Calu3 (cell line): ENCODE measurements around the gene PRR33. TPM values are rescaled to one million over a fixed set of nuclear protein-coding genes. Genes with fewer than 3 reads are reported as not detected.

Source experiments
- BruUV-seq: library from RNA; stranded (reverse); fragments of 400-500 nt; replicated peaks from 2 replicates; lab custom pipeline; 2021; lab: Mats Ljungman, UMichigan
- CTCF ChIA-PET: fragments of 300-600 bp; sonication (Branson Sonifier 250); formaldehyde crosslinking; loops from one replicate; lab custom pipeline; 2022; ENCODE audit warnings: antibody characterized with exemption; lab: Charles Lee
- DNase-seq: peaks from one replicate; pipeline ENCODE4 v3.0.0; 2022
- H3K27ac Mint-ChIP-seq: one replicate; pipeline ENCODE4 v1.8.0; 2022; ENCODE audit warnings: mixed read lengths; ENCODE audit not compliant: unreplicated experiment
- H3K27me3 Mint-ChIP-seq: one replicate; pipeline ENCODE4 v1.8.0; 2022; ENCODE audit warnings: mixed read lengths; ENCODE audit not compliant: unreplicated experiment
- H3K36me3 Mint-ChIP-seq: one replicate; pipeline ENCODE4 v1.8.0; 2022; ENCODE audit warnings: mild to moderate bottlenecking, moderate library complexity, mixed read lengths; ENCODE audit not compliant: insufficient read depth, unreplicated experiment
- H3K4me1 Mint-ChIP-seq: one replicate; pipeline ENCODE4 v1.8.0; 2022; ENCODE audit warnings: mild to moderate bottlenecking, low read depth, mixed read lengths; ENCODE audit not compliant: unreplicated experiment
- H3K4me3 Mint-ChIP-seq: one replicate; pipeline ENCODE4 v1.8.0; 2022; ENCODE audit warnings: mild to moderate bottlenecking, low read depth, moderate library complexity, mixed read lengths; ENCODE audit not compliant: unreplicated experiment
- H3K9me3 Mint-ChIP-seq: one replicate; pipeline ENCODE4 v1.8.0; 2022; ENCODE audit warnings: low read depth, mixed read lengths; ENCODE audit not compliant: unreplicated experiment
- intact Hi-C: fragments of 100-400 bp; cut with micrococcal nuclease; formaldehyde crosslinking; loops from one replicate; pipeline ENCODE4 v1.10.0; 2022; ENCODE audit not compliant: unreplicated experiment
- total RNA-seq: library from RNA; stranded (reverse); gene quantifications from 2 replicates; pipeline ENCODE4 v1.2.3, GENCODE V29; 2022
- TF ChIP-seq, protein P1 (sequence below): fragments of 200-600 bp; IDR thresholded peaks from one replicate; pipeline ENCODE4 v1.8.0; 2022; ENCODE audit warnings: antibody characterized with exemption; ENCODE audit not compliant: unreplicated experiment

PRR33 gene
- total RNA-seq, 1 experiment from 2014 or later, result not detected

DNA sequence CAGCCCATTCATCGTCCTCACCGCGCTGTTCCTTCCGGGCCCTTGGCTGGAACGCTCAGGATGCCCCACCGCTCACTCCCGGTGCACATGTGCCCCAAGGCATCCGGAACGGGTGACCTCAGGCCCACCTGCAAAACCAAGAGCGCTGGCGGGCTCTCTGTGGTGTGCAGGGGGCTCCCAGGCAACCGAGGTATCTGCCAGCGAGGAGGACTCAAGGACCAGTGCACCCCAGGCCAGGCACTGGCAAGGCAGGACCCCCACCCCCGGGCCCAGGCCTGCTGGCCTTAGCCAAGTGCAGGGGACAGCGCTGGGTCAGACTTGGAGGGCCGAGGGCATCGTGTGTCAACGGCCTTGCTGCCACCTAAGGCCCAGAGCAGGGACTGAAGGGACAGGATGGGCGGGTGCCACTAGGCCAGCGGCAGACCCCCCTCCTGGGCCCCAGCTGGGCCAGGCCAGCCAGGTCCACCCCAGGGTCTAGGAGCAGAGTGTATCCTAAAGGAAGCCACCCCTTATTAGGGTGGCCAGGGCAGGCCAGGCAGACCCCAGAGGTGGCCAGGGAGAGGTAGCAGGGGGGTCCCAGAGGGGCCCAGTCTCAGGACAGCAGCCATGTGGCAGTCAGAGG lies 36.3 kb upstream of the PRR33 start:
- CTCF ChIA-PET, result no interaction called here
- no peak for DNase-seq
- Mint-ChIP-seq H3K4me3 (no peak overlapping the region), H3K27ac (no peak overlapping the region), H3K27me3 (peaks cover 77% of the 10 kb centered on the region), H3K9me3 (no peaks in the 10 kb centered on the region), H3K36me3 (no peaks in the 10 kb centered on the region), H3K4me1 (peaks cover 2% of the 10 kb centered on the region)
- no TSS peak for BruUV-seq
- intact Hi-C loops, result no loop called here
- TF ChIP-seq, protein P1, sequence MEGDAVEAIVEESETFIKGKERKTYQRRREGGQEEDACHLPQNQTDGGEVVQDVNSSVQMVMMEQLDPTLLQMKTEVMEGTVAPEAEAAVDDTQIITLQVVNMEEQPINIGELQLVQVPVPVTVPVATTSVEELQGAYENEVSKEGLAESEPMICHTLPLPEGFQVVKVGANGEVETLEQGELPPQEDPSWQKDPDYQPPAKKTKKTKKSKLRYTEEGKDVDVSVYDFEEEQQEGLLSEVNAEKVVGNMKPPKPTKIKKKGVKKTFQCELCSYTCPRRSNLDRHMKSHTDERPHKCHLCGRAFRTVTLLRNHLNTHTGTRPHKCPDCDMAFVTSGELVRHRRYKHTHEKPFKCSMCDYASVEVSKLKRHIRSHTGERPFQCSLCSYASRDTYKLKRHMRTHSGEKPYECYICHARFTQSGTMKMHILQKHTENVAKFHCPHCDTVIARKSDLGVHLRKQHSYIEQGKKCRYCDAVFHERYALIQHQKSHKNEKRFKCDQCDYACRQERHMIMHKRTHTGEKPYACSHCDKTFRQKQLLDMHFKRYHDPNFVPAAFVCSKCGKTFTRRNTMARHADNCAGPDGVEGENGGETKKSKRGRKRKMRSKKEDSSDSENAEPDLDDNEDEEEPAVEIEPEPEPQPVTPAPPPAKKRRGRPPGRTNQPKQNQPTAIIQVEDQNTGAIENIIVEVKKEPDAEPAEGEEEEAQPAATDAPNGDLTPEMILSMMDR, result no peak

- H3K4me3 Mint-ChIP-seq, result no peak overlapping the region
- no peak overlapping the region for H3K27ac Mint-ChIP-seq
- peaks cover 8% of the 10 kb centered on the region for H3K4me1 Mint-ChIP-seq
- CTCF ChIA-PET, result no interaction called here
- no TSS peak for BruUV-seq
- intact Hi-C loops, result no loop called here
- no peak for DNase-seq
- no peaks in the 10 kb centered on the region for H3K36me3 Mint-ChIP-seq
- TF ChIP-seq, protein P1, result no peak
- H3K27me3 Mint-ChIP-seq, result peaks cover 77% of the 10 kb centered on the region
- H3K9me3 Mint-ChIP-seq, result no peaks in the 10 kb centered on the region
Measured at GRCh38 chr11:1927026-1927847, 35.5 kb upstream of the PRR33 start.

DNA sequence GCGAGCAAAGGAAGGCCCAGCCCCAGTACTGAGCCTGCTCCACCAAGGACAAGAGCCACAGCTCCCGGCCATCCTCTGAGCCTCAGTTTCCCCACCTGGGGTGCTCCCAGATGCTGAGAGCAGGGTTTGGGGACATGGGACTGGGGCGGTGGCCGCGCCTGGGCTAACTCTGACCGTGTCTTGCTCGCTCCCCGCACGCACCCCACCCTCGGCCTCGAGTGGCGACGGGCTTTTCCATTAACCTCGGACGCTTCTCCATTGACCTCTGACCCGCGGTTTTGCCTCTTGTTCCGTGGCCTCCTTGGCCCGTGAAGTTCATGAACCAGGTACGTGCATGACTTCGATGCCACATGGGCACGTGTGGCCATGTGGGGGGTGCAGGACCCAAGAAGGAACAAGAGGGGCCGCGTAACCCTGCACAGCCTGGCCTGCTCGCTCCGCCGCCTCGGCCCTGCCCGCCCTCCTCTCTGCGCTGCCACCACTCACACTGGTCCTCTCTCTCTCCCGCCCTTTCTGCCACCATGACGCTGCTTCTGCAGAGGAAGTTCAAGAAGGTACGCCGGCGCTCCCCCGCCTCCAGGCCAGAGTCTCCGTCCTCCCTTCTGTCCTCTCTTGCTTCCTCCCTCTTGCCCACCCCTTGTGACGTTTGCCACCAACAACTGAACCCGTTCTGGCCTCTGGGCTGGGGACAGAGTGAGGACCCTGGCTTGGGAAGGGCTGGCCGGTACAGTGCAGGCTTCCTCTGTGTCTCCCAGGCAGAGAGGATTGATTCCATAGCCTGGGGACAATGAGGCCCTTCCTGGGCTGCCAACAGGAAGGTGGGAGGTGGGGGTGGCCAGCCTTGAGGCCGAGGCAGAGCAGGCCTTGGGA lies 34.7 kb upstream of the PRR33 start:
- DNase-seq, result no peak
- TF ChIP-seq, protein P1, result no peak
- peaks cover 8% of the 10 kb centered on the region for H3K4me1 Mint-ChIP-seq
- no peak overlapping the region for H3K27ac Mint-ChIP-seq
- CTCF ChIA-PET, result no interaction called here
- no peak overlapping the region for H3K4me3 Mint-ChIP-seq
- no TSS peak for BruUV-seq
- H3K27me3 Mint-ChIP-seq, result peaks cover 76% of the 10 kb centered on the region
- intact Hi-C loops, result no loop called here
- H3K9me3 Mint-ChIP-seq, result no peaks in the 10 kb centered on the region
- H3K36me3 Mint-ChIP-seq, result no peaks in the 10 kb centered on the region

DNA sequence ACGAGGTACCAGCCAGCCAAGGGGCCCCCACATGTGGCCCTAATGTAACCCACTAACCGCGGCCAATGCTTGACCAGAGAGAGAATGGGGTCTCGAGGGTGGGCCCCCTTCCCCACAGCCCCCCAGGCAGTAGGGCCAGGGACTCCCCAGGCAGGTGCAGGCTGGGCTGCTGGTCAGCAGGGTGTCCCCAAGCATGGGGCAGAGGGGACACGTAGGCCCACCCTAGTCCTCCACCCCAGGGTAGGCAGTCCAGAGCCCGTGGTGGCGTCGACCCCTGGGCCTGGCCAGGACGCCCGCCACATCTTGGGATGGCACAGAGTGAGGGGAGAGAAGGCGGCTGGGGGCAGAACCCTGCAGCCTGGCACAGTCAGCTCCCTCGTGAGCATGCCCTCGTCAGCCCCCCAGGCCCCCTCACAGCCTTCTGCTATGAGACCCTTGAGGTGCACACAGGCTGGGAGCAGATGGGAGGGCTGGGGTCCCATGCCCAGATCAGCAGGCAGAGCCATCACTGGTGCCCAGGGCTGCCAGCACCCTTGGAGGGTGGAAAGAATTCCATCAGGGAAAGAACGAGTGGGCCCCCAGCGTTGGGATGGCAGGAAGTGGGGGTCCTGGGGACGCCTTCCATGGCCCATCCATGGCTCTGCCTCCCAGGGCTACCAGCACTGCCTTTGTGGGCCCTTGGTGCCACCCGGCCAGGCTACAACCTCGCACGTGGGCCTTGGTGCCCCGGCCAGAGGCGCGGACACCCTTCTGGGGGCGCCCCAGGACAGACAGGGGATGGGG lies 33.9 kb upstream of the PRR33 start:
- CTCF ChIA-PET, result no interaction called here
- peaks cover 8% of the 10 kb centered on the region for H3K4me1 Mint-ChIP-seq
- DNase-seq, result no peak
- no TSS peak for BruUV-seq
- H3K27ac Mint-ChIP-seq, result no peak overlapping the region
- H3K27me3 Mint-ChIP-seq, result peaks cover 76% of the 10 kb centered on the region
- no peaks in the 10 kb centered on the region for H3K36me3 Mint-ChIP-seq
- intact Hi-C loops, result no loop called here
- no peaks in the 10 kb centered on the region for H3K9me3 Mint-ChIP-seq
- TF ChIP-seq, protein P1, result no peak
- no peak overlapping the region for H3K4me3 Mint-ChIP-seq
